A172 (cell line): ENCODE results near the gene PHYHD1. TPM values are rescaled to one million over a fixed set of nuclear protein-coding genes. Genes with fewer than 3 reads are reported as not detected.

ENCODE experiments used
- DNase-seq: peaks from one replicate; pipeline ENCODE4 v3.0.0-alpha.2; 2015; ENCODE audit warnings: low spot score
- total RNA-seq: library from RNA; depleted of rRNA; stranded (reverse); fragments of >200 nt; shearing (Covaris generic); gene quantifications from 2 replicates; pipeline ENCODE4 v1.2.3, GENCODE V29; 2014

Gene PHYHD1
- total RNA-seq, 1 experiment from 2014 or later = not detected

- no peak for DNase-seq
These were observed 19.4 kb upstream of the PHYHD1 start for GRCh38 chr9:128901379-128901778.

GRCh38 chr9:128901822-128902221 lies 19.0 kb upstream of the PHYHD1 start:
- DNase-seq = no peak

GRCh38 chr9:128902351-128903078 lies 18.3 kb upstream of the PHYHD1 start:
- DNase-seq = peak; percentile 93

GRCh38 chr9:128903079-128903461 lies 17.7 kb upstream of the PHYHD1 start:
- no peak for DNase-seq

GRCh38 chr9:128903871-128904620 lies 16.7 kb upstream of the PHYHD1 start:
- DNase-seq = peak; percentile 71

GRCh38 chr9:128905964-128906363 lies 14.8 kb upstream of the PHYHD1 start:
- no peak for DNase-seq

GRCh38 chr9:128906741-128907140 lies 14.0 kb upstream of the PHYHD1 start:
- no peak for DNase-seq

- DNase-seq = no peak
These were observed 12.4 kb upstream of the PHYHD1 start for GRCh38 chr9:128908372-128908771.

GRCh38 chr9:128909859-128910258 lies 10.9 kb upstream of the PHYHD1 start:
- no peak for DNase-seq

- peak; percentile 56 for DNase-seq
These were observed 9.9 kb upstream of the PHYHD1 start for GRCh38 chr9:128910906-128911305.

- DNase-seq = peak; percentile 96
These were observed 9.2 kb upstream of the PHYHD1 start for GRCh38 chr9:128911529-128912035.

GRCh38 chr9:128912270-128912853 lies 8.4 kb upstream of the PHYHD1 start:
- peak; percentile 95 for DNase-seq

- DNase-seq = no peak
These were observed 7.5 kb upstream of the PHYHD1 start for GRCh38 chr9:128913048-128913900.

- no peak for DNase-seq
These were observed 6.6 kb upstream of the PHYHD1 start for GRCh38 chr9:128913995-128914772.

- no peak for DNase-seq
These were observed 4.6 kb upstream of the PHYHD1 start for GRCh38 chr9:128916204-128916603.

GRCh38 chr9:128916745-128917144 lies 4.0 kb upstream of the PHYHD1 start:
- DNase-seq = no peak

- no peak for DNase-seq
These were observed 3.5 kb upstream of the PHYHD1 start for GRCh38 chr9:128917151-128917849.

- DNase-seq = no peak
These were observed 1.9 kb upstream of the PHYHD1 start for GRCh38 chr9:128918921-128919320.

- no peak for DNase-seq
These were observed 1.2 kb upstream of the PHYHD1 start for GRCh38 chr9:128919402-128920089.
